Measurements from ENCODE around the gene DNAJC10.

Gene DNAJC10

DNA sequence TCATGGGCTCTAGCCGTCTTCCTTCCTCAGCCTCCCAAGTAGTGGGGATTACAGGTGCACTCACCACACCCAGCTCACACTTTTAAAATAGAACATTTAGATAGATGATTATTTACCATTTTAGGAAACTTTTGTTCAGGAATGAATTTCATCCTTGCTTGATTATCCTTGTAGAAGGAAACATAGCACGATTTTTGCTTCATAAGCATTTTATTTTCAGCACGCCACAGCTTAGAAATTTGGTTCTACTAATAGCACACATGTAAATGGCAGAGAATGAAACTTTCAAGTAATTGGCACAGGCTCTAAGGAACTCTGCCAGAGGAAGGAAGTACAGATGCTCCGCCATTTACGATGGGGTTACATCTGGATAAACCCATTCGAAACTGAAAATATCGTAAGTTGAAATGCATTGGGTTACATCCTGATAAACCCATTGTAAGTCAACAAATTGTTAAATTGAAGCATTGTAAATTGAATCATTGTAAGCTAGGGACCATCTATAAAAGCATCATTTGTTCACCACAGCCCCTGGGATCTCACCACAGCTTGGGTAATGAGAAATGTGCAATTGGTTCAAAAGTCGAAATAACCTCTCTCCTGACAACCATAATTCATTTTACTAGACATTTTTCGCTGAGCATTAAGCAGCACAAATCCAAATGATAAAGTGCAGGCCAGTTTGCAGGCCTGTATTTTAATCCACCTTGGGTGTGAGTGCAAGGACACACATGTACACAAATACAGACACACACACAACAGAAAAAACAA, 117.2 kb downstream of the DNAJC10 start:
- DNase-seq (ENCODE audit: low read depth) = no peak

DNA sequence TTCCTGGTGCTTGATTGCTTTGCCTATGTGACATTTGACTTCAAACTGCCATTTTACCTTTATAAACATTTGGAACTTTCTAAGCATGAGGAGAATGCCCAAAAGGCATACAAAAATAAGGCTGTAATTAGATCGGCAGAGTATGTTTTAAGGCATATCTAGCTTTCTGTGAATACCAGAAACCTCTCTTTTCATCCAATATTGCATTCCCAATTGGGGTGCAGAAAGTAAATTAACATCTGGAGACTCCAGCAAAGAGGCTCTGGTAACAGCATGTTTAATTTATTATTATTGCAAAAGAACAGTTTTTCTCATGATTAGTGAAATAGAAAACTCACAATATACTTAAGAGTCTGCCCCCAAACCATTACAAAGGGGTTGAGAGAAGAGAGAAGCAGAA, 118.2 kb downstream of the DNAJC10 start:
- DNase-seq (ENCODE audit: low read depth) = no peak

- no peak for DNase-seq (ENCODE audit: low read depth)
These were observed 120.4 kb downstream of the DNAJC10 start for GRCh38 chr2:182836451-182836850.
